SH-SY5Y (cell line): Measurements from ENCODE around the gene WDR7.

ENCODE experiments used
- GATA2 ChIP-seq: IDR thresholded peaks from 2 replicates; pipeline ENCODE4 v1.6.1; 2011; ENCODE audit warnings: mild to moderate bottlenecking, low read depth, low read length
- GATA3 ChIP-seq: IDR thresholded peaks from 2 replicates; pipeline ENCODE4 v1.6.1; 2011; ENCODE audit warnings: low read depth, mild to moderate bottlenecking, low read length, moderate library complexity

DNA sequence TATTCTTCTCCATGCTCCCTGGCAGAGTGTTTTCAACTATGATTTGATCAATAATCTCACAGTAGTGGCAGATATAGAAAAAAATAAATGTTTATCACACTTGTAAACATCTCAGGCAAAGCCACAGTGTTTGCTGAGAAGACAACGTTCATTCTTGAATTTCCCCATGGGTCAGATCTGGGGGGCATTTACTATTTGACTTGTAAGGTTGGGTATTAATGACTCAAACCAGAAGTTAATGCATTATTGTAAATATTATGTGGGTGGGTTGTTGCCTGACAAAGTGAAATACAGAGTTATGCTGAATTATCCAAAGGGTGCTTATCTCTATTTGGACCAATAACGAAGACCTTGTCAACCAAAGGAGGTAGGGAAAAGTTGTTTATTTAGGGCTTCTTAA lies 346.0 kb downstream of the WDR7 start:
- TF ChIP-seq GATA3 (no peak), GATA2 (no peak)
